H9 (cell line): Measurements from ENCODE around the gene YAE1. TPM values are rescaled to one million over a fixed set of nuclear protein-coding genes. Genes with fewer than 3 reads are reported as not detected.

Experiments
- DNase-seq: peaks from one replicate; pipeline ENCODE4 v3.0.0-alpha.2; 2017
- H2AFZ ChIP-seq: one replicate; pipeline ENCODE4 v1.6.1; 2013; ENCODE audit warnings: mild to moderate bottlenecking, low read length, control low read depth, moderate library complexity
- H2AK5ac ChIP-seq: 2 replicates; pipeline ENCODE4 v1.6.1; 2013; ENCODE audit warnings: low read length, control low read depth, mixed read lengths; ENCODE audit not compliant: insufficient read length
- H2BK120ac ChIP-seq: one replicate; pipeline ENCODE4 v1.6.1; 2013; ENCODE audit warnings: low read depth, mild to moderate bottlenecking, low read length, control low read depth, inconsistent platforms; ENCODE audit not compliant: poor library complexity, severe bottlenecking
- H2BK12ac ChIP-seq: 2 replicates; pipeline ENCODE4 v1.6.1; 2013; ENCODE audit warnings: low read length, control low read depth, mixed read lengths, low read depth; ENCODE audit not compliant: insufficient read length
- H2BK15ac ChIP-seq: 2 replicates; pipeline ENCODE4 v1.6.1; 2013; ENCODE audit warnings: low read depth, low read length, control low read depth
- H2BK20ac ChIP-seq: one replicate; pipeline ENCODE4 v1.6.1; 2013; ENCODE audit warnings: low read depth, mild to moderate bottlenecking, low read length, control low read depth, inconsistent platforms; ENCODE audit not compliant: poor library complexity, severe bottlenecking
- H2BK5ac ChIP-seq: 2 replicates; pipeline ENCODE4 v1.6.1; 2013; ENCODE audit warnings: low read length, control low read depth, mixed read lengths; ENCODE audit not compliant: insufficient read length
- H3K14ac ChIP-seq: 2 replicates; pipeline ENCODE4 v1.6.1; 2013; ENCODE audit warnings: low read length, control low read depth; ENCODE audit not compliant: insufficient read depth
- H3K18ac ChIP-seq: 2 replicates; pipeline ENCODE4 v1.6.1; 2013; ENCODE audit warnings: low read depth, mild to moderate bottlenecking, mixed read lengths, low read length, control low read depth; ENCODE audit not compliant: insufficient read length
- H3K23ac ChIP-seq: 2 replicates; pipeline ENCODE4 v1.6.1; 2013; ENCODE audit warnings: low read length, control low read depth, mixed read lengths, low read depth; ENCODE audit not compliant: insufficient read length
- H3K23me2 ChIP-seq: 2 replicates; pipeline ENCODE4 v1.6.1; 2013; ENCODE audit warnings: low read depth, mild to moderate bottlenecking, mixed read lengths, low read length, control low read depth; ENCODE audit not compliant: insufficient read length, poor library complexity, severe bottlenecking
- H3K27ac ChIP-seq: 2 replicates; pipeline ENCODE4 v1.5.1; 2013; ENCODE audit warnings: low read length, control low read depth, mixed read lengths, low read depth; ENCODE audit not compliant: insufficient read length
- H3K27me3 ChIP-seq: 2 replicates; pipeline ENCODE4 v1.6.1; 2013; ENCODE audit warnings: low read length, control low read depth, inconsistent platforms; ENCODE audit not compliant: insufficient read depth
- H3K4ac ChIP-seq: 2 replicates; pipeline ENCODE4 v1.6.1; 2013; ENCODE audit warnings: low read depth, mild to moderate bottlenecking, control low read depth, inconsistent platforms, low read length, moderate library complexity
- H3K4me1 ChIP-seq: 2 replicates; pipeline ENCODE4 v1.6.1; 2013; ENCODE audit warnings: low read length, control low read depth, inconsistent platforms; ENCODE audit not compliant: insufficient read depth
- H3K4me2 ChIP-seq: 2 replicates; pipeline ENCODE4 v1.6.1; 2013; ENCODE audit warnings: low read length, control low read depth, mixed read lengths; ENCODE audit not compliant: insufficient read length, insufficient read depth
- H3K56ac ChIP-seq: 2 replicates; pipeline ENCODE4 v1.6.1; 2013; ENCODE audit warnings: low read depth, mild to moderate bottlenecking, mixed read lengths, low read length, control low read depth; ENCODE audit not compliant: insufficient read length
- H3K79me1 ChIP-seq: 2 replicates; pipeline ENCODE4 v1.6.1; 2013; ENCODE audit warnings: low read depth, mild to moderate bottlenecking, moderate library complexity, low read length, control low read depth, inconsistent platforms; ENCODE audit not compliant: insufficient read depth, poor library complexity, severe bottlenecking
- H3K79me2 ChIP-seq: 2 replicates; pipeline ENCODE4 v1.6.1; 2013; ENCODE audit warnings: low read length, control low read depth, inconsistent platforms; ENCODE audit not compliant: insufficient read depth
- H3K9ac ChIP-seq: 2 replicates; pipeline ENCODE4 v1.6.1; 2013; ENCODE audit warnings: low read length, control low read depth, mixed read lengths; ENCODE audit not compliant: insufficient read length; ENCODE audit errors: extremely low read depth
- H3K9me3 ChIP-seq: one replicate; pipeline ENCODE4 v1.6.1; 2013; ENCODE audit warnings: low read depth, low read length, inconsistent platforms; ENCODE audit not compliant: control insufficient read depth
- H3T11ph ChIP-seq: one replicate; pipeline ENCODE4 v1.6.1; 2013; ENCODE audit warnings: mild to moderate bottlenecking, low read length, control low read depth, inconsistent platforms
- H4K20me1 ChIP-seq: one replicate; pipeline ENCODE4 v1.6.1; 2013; ENCODE audit not compliant: control insufficient read depth, insufficient read length, insufficient read depth
- H4K5ac ChIP-seq: 2 replicates; pipeline ENCODE4 v1.6.1; 2013; ENCODE audit warnings: low read depth, mild to moderate bottlenecking, mixed read lengths, low read length, control low read depth; ENCODE audit not compliant: insufficient read length
- H4K8ac ChIP-seq: replicated peaks from 2 replicates; pipeline ENCODE4 v1.6.1; 2013; ENCODE audit warnings: low read length, control low read depth, mixed read lengths, low read depth; ENCODE audit not compliant: insufficient read length
- H4K91ac ChIP-seq: 2 replicates; pipeline ENCODE4 v1.6.1; 2013; ENCODE audit warnings: low read depth, mild to moderate bottlenecking, moderate library complexity, mixed read lengths, low read length, control low read depth; ENCODE audit not compliant: insufficient read length
- H3K27ac Mint-ChIP-seq, 3 experiments: 2 replicates in 2 of 3; 3 replicates in 1 of 3; pipeline ENCODE4 v1.8.0; 2020 to 2021; ENCODE audit warnings: mixed read lengths in 3 of 3, mild to moderate bottlenecking in 1 of 3, moderate library complexity in 1 of 3
- H3K27me3 Mint-ChIP-seq: 2 replicates; pipeline ENCODE4 v1.8.0; 2021; ENCODE audit warnings: low read depth, mild to moderate bottlenecking, moderate library complexity, mixed read lengths
- H3K36me3 Mint-ChIP-seq, 3 experiments: 2 replicates in 2 of 3; 3 replicates in 1 of 3; pipeline ENCODE4 v1.8.0; 2020 to 2021; ENCODE audit warnings: low read depth in 3 of 3, mixed read lengths in 3 of 3; ENCODE audit not compliant: insufficient read depth in 1 of 3
- H3K4me1 Mint-ChIP-seq, 2 experiments: 2 replicates each; pipeline ENCODE4 v1.8.0; 2020; ENCODE audit warnings: mixed read lengths in 2 of 2
- H3K4me3 Mint-ChIP-seq, 2 experiments: 2 replicates in 1 of 2; 3 replicates in 1 of 2; pipeline ENCODE4 v1.8.0; 2020 to 2021; ENCODE audit warnings: mild to moderate bottlenecking in 2 of 2, mixed read lengths in 2 of 2, moderate library complexity in 1 of 2
- H3K9me3 Mint-ChIP-seq, 2 experiments: 2 replicates in 1 of 2; 3 replicates in 1 of 2; pipeline ENCODE4 v1.8.0; 2020; ENCODE audit warnings: mild to moderate bottlenecking in 2 of 2, mixed read lengths in 2 of 2, moderate library complexity in 1 of 2
- CTCF ChIP-seq: fragments of 200-600 bp; sonication (generic); conservative IDR thresholded peaks from 3 replicates; pipeline ENCODE4 v1.8.0; 2021; ENCODE audit warnings: antibody characterized with exemption, mild to moderate bottlenecking
- WGBS: extraction: QIAGEN DNeasy Blood & Tissue Kit; methylation state at CpG from one replicate; pipeline ENCODE4 v1.1.7; 2013; ENCODE audit warnings: missing lambda C conversion rate, low lambda C conversion rate, mixed read lengths; ENCODE audit not compliant: insufficient read length; ENCODE audit errors: extremely low coverage; 5-methylcytosine and 5-hydroxymethylcytosine counted together
- total RNA-seq: library from RNA; stranded (reverse); gene quantifications from 2 replicates; pipeline ENCODE4 v1.2.1, GENCODE V29; 2021

Gene YAE1
- total RNA-seq, 1 experiment from 2014 or later = 28.8 TPM

DNA sequence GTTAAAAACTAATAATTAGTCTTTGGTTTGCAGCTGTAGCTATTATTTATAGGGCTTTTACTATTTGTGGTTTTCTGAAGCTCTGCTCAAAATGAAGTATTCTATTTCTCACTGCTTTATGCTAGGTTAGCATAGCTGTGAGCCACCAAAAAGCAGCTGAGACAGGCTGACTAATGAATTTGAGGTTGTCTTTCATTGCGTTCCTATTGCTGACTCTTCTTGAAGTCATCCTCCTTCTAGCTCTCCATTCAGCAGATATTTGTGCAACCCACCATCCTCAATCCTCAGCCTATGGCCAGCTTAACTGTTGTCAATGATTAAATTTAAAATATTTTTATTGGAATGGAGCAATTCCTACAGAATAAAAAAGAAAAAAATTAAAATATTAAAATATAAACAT, 55.1 kb downstream of the YAE1 start:
- Histone ChIP-seq H4K20me1 (no peaks in the 10 kb centered on the region), H3K79me1 (peaks cover 11% of the 10 kb centered on the region), H3K23me2 (peaks cover 10% of the 10 kb centered on the region), H2BK15ac (no peak overlapping the region), H2AFZ (no peak overlapping the region), H2BK12ac (no peak overlapping the region), H3K9ac (no peak overlapping the region), H3K79me2 (peaks cover 18% of the 10 kb centered on the region), H4K5ac (no peak overlapping the region), H4K8ac (no peak overlapping the region), H3K18ac (no peak overlapping the region), H3K4me1 (peaks cover 2% of the 10 kb centered on the region; the same call in 1 of the 2 replicates), H2AK5ac (no peak overlapping the region), H4K91ac (no peak overlapping the region), H3K56ac (no peak overlapping the region), H3T11ph (no peak overlapping the region), H3K23ac (no peak overlapping the region), H3K14ac (no peak overlapping the region), H2BK120ac (no peak overlapping the region), H2BK20ac (no peak overlapping the region), H3K4me2 (no peak overlapping the region), H3K9me3 (no peaks in the 10 kb centered on the region), H2BK5ac (no peak overlapping the region), H3K27me3 (no peaks in the 10 kb centered on the region), H3K27ac (no peak overlapping the region), H3K4ac (no peak overlapping the region)
- no peak overlapping the region for H3K27ac Mint-ChIP-seq
- no peaks in the 10 kb centered on the region for H3K27me3 Mint-ChIP-seq
- WGBS = no CpG with 5 or more reads among the region's 1 CpG
- H3K4me1 Mint-ChIP-seq = peaks cover 28 to 30% of the 10 kb centered on the region in 2 experiments
- no peak for DNase-seq
- no peak for TF ChIP-seq CTCF
- no peaks in the 10 kb centered on the region; a peak in 1 of 7 replicates for H3K36me3 Mint-ChIP-seq
- no peak overlapping the region for H3K4me3 Mint-ChIP-seq
- no peaks in the 10 kb centered on the region for H3K9me3 Mint-ChIP-seq
